GM20000 (cell line): Measurements from ENCODE around the gene PIK3R5.
"Not testable (repeated sequence)": the region's sequence is repeated elsewhere in the genome, so short reads cannot be mapped to it uniquely, and the experiment has no call there.

ENCODE experiments used
- DNase-seq: peaks from one replicate; pipeline ENCODE4 v3.0.0; 2012; ENCODE audit warnings: low spot score
- CTCF ChIP-seq: IDR thresholded peaks from 2 replicates; pipeline ENCODE4 v1.5.1; 2012; ENCODE audit warnings: mild to moderate bottlenecking, control low read depth; ENCODE audit errors: extremely low read depth, missing control alignments

The PIK3R5 gene

GRCh38 chr17:8995711-8996110 lies 30.2 kb upstream of the PIK3R5 start:
- DNase-seq: no peak

GRCh38 chr17:8994319-8994718 lies 28.8 kb upstream of the PIK3R5 start:
- peak; percentile 62 for DNase-seq
- peak; percentile 85 for TF ChIP-seq CTCF

More at GRCh38 chr17:8995711-8996110, 30.2 kb upstream of the PIK3R5 start:
- no peak for TF ChIP-seq CTCF

DNA sequence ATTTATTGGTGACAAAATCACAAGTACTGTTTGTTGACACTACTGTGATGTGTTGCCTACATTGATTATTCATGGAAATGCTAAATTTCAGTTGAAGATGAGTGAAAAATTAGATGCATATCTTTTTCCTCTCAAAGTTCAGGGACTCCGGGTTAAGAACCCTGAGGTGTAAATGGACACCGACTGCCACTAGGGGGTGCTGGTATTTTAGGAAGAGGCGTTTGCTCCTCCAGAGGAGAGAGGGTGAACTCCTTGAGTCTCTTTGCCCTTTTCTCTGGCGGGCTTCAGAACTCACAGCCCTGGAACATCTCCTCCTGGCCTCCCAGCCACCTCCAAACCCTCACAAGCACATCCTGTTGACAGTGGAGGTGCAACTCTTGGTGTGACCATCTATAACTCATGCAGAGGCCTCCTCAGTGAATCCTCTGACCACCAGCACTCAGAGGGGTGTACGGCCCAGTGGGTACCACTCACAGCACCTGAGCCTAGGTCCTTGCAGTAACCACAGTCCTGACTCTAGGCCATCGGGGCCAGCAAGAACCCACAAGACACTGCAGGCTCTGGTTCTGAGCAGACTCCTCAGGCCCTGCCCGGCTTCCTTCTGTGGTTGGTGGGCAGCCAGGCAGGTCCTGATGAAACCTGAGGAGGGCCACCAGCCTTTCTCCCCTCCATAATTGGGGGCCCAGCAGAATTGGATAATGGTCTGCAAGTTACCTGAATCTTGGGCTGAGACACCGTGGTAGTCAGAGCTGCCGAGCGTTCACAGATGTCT lies 26.2 kb upstream of the PIK3R5 start:
- no peak for DNase-seq
- TF ChIP-seq CTCF: peak; percentile 58

GRCh38 chr17:8988263-8988935 lies 22.9 kb upstream of the PIK3R5 start:
- DNase-seq: not testable (repeated sequence)

DNA sequence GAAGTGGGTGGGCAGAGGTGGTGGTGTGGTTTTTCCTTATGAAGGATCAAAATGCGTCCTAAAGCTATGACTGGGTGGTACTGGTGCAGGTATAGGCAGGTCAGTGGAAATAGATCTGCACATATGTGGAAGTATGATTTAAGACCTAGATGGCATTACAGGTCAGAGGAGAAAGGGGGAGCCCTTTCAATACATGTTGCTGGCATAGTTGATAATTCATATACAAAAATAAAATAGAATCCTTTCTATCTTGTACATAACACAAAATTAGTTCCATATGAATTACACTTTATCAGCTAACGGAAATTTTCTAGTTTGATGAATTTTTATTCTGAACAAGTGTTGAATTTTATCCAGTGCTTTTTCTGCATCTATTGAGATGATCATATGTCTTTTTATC lies 20.8 kb upstream of the PIK3R5 start:
- DNase-seq: no peak
- TF ChIP-seq CTCF: no peak

DNA sequence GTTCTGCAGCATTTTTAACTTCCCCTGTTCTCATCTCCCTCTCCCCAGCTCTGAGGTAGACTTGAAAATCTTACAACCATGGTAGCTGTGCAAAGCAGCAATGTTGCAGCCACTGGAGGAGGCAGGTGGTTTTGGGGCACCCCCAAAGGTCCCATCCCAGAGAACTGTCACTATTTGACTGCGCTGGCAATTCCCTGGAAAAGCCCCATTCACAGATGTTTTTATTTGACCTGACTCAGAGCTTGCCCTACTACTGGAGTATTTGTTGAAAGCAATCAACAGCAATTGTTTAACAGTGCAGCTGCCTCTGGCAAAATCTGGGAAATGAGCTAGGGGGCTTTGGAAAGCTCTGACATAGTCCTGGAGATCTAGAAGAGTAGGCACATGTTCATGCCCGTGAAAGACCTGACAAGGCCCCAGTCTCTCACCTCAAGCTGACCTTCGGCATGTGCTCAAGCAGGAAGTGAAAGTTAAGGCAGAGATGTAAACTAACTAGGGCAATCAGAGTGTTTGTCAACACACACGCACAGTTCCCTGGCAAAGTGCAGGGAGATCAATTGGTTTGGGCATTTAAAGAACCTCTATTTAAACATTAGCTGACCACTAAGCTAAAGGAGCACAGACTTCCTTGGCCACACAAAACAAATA lies 19.7 kb upstream of the PIK3R5 start:
- TF ChIP-seq CTCF: no peak
- no peak for DNase-seq

DNA sequence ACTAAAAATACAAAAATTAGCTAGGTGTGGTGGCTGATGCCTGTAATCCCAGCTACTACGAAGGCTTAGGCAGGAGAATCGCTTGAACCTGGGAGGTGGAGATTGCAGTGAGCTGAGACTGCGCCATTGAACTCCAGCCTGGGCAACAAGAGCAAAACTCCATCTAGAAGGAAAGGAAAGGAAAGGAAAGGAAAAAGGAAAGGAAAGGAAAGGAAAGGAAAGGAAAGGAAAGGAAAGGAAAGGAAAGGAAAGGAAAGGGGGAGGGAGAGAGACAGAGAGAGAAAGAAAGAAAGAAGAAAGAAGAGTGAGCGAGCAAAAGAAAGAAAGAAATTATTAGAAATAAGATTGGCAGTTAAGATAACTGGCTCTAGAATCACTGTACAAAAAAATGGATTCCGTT lies 18.7 kb upstream of the PIK3R5 start:
- DNase-seq: not testable (repeated sequence)

DNA sequence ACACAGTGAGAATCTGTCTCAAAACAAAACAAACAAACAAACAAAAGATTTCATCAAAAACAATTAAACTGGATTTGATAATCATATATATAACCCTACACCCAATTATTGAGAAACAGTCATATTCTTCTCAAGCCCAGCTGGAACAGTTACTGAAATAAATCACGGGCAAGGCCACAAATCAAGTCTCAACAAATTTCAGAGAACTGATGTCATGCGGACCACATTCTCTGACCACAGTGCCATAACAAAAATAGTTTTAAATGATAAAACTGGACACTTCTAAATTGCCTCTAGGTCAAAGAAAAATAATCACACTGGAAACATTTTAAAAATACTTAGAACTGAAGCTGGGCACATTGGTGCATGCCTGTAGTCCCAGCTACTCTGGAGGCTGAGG lies 15.9 kb upstream of the PIK3R5 start:
- no peak for DNase-seq
- no peak for TF ChIP-seq CTCF
